ENCODE data around the gene TMEM170A.

DNA sequence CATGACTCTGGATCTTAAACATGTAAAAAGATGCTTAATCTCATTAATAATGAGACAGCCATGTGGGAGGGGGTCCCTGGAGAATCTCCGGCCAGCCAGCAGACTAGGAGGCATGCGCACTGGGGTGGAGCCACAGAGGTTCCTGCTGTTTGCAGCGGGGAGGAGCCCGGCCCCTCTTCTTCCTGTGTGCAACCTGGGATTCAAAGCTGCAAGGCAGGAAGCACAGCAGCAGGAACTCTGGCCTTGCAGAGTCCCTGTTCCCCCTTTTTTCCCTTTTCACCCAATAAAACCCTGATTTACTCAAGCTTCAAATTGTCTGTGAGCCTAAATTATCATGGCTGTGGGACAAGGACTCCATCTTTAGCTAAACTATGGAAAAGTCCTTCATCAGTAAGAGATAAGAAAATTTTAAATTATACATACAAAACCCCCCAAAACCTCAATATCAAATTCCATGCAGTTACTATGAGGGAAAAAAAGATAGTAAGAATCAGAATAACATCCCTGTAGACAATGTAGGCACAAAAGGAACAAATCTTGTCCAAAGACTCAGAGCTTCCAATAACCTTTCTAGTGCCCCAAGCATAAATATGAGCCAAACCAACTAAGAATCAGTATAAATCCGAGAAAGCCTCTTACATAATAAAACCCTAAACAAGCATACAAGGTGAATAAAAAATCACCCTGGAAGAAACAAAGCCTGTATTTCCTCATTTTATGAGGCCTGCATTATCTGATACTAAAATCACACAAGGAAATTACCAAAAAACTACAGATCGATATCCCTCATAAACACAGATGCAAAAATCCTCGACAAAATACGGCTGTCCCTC, 43.3 kb downstream of the TMEM170A start:
- TF ChIP-seq, protein P1, sequence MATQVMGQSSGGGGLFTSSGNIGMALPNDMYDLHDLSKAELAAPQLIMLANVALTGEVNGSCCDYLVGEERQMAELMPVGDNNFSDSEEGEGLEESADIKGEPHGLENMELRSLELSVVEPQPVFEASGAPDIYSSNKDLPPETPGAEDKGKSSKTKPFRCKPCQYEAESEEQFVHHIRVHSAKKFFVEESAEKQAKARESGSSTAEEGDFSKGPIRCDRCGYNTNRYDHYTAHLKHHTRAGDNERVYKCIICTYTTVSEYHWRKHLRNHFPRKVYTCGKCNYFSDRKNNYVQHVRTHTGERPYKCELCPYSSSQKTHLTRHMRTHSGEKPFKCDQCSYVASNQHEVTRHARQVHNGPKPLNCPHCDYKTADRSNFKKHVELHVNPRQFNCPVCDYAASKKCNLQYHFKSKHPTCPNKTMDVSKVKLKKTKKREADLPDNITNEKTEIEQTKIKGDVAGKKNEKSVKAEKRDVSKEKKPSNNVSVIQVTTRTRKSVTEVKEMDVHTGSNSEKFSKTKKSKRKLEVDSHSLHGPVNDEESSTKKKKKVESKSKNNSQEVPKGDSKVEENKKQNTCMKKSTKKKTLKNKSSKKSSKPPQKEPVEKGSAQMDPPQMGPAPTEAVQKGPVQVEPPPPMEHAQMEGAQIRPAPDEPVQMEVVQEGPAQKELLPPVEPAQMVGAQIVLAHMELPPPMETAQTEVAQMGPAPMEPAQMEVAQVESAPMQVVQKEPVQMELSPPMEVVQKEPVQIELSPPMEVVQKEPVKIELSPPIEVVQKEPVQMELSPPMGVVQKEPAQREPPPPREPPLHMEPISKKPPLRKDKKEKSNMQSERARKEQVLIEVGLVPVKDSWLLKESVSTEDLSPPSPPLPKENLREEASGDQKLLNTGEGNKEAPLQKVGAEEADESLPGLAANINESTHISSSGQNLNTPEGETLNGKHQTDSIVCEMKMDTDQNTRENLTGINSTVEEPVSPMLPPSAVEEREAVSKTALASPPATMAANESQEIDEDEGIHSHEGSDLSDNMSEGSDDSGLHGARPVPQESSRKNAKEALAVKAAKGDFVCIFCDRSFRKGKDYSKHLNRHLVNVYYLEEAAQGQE (IDR thresholded peaks at IDR 0.05; ENCODE audit: low read depth): no peak
- TF ChIP-seq EGR1 (IDR thresholded peaks at IDR 0.05): no peak
- no peak for TF ChIP-seq TAF1 (IDR thresholded peaks at IDR 0.05; ENCODE audit: low read depth)
- TF ChIP-seq, protein P2, sequence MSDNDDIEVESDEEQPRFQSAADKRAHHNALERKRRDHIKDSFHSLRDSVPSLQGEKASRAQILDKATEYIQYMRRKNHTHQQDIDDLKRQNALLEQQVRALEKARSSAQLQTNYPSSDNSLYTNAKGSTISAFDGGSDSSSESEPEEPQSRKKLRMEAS (IDR thresholded peaks at IDR 0.05): no peak
